GM12878 (cell line): ENCODE results near the gene HCFC1R1. TPM values are rescaled to one million over a fixed set of nuclear protein-coding genes. Genes with fewer than 3 reads are reported as not detected.

Experiments
- ATAC-seq: fragments of 200-7000 bp; cut with Tn5 transposase; 3 replicates; pipeline ENCODE4 v1.9.1; 2020; ENCODE audit warnings: mild to moderate bottlenecking, moderate library complexity
- BruUV-seq: library from RNA; stranded (reverse); fragments of 400-500 nt; replicated peaks from 2 replicates; lab custom pipeline; 2021; lab: Mats Ljungman, UMichigan
- CTCF ChIA-PET: fragments of 300-600 bp; sonication (Branson Sonifier 250); formaldehyde crosslinking; extraction: SDS; loops from one replicate; lab custom pipeline; 2021; ENCODE audit warnings: inconsistent platforms; lab: Yijun Ruan, JAX
- POLR2A ChIA-PET: fragments of 350-600 bp; formaldehyde crosslinking; extraction: SDS; loops from one replicate; lab custom pipeline; 2021; ENCODE audit warnings: inconsistent platforms; lab: Charles Lee
- RAD21 ChIA-PET: fragments of 300-600 bp; sonication (Branson Sonifier 250); formaldehyde crosslinking; loops from one replicate; lab custom pipeline; 2023; ENCODE audit warnings: antibody characterized with exemption; ENCODE audit not compliant: unreplicated experiment; lab: Charles Lee
- SMC1A ChIA-PET: fragments of 300-600 bp; sonication (Branson Sonifier 250); formaldehyde crosslinking; loops from one replicate; lab custom pipeline; 2023; ENCODE audit not compliant: unreplicated experiment, uncharacterized antibody; lab: Charles Lee
- DNase-seq: peaks from one replicate; pipeline ENCODE4 v3.0.0-alpha.2; 2011; ENCODE audit warnings: low read depth, low spot score
- FAIRE-seq: peaks from 3 replicates; lab custom pipeline; 2011; peaks lifted over from hg19 to GRCh38; lab: Jason Lieb, UNC
- H2AFZ ChIP-seq: 2 replicates; pipeline ENCODE4 v1.6.0; 2011; ENCODE audit warnings: low read depth, low read length, control low read depth; ENCODE audit not compliant: control insufficient read depth
- H3K27ac ChIP-seq: 2 replicates; pipeline ENCODE4 v1.5.1; 2011; ENCODE audit warnings: control low read depth; ENCODE audit not compliant: control insufficient read depth, insufficient read depth
- H3K27me3 ChIP-seq, 2 experiments: replicated peaks in 1 of 2; 2 replicates each; pipeline versions ENCODE4 v1.6.0 to v1.6.1; 2011; ENCODE audit warnings: low read length in 1 of 2; ENCODE audit not compliant: control insufficient read depth in 2 of 2, insufficient read depth in 2 of 2
- H3K36me3 ChIP-seq, 2 experiments: 2 replicates each; pipeline ENCODE4 v1.5.1; 2011; ENCODE audit warnings: low read length in 1 of 2; ENCODE audit not compliant: control insufficient read depth in 2 of 2, insufficient read depth in 2 of 2
- H3K4me1 ChIP-seq: 2 replicates; pipeline ENCODE4 v1.6.1; 2011; ENCODE audit warnings: mild to moderate bottlenecking, low read length, moderate library complexity, mixed read lengths; ENCODE audit not compliant: control insufficient read depth, insufficient read depth
- H3K4me2 ChIP-seq: 2 replicates; pipeline ENCODE4 v1.6.0; 2011; ENCODE audit warnings: control low read depth; ENCODE audit not compliant: control insufficient read depth, insufficient read depth
- H3K4me3 ChIP-seq: fragments of 200-600 bp; sonication (generic); 2 replicates; pipeline ENCODE4 v1.5.1; 2016
- H3K79me2 ChIP-seq: 2 replicates; pipeline ENCODE4 v1.6.0; 2011; ENCODE audit warnings: low read length; ENCODE audit not compliant: control insufficient read depth, insufficient read depth
- H3K9ac ChIP-seq: 2 replicates; pipeline ENCODE4 v1.8.0; 2011; ENCODE audit warnings: low read length, control low read depth, mixed read lengths; ENCODE audit not compliant: control insufficient read depth, insufficient read depth
- H3K9me3 ChIP-seq: replicated peaks from 3 replicates; pipeline ENCODE4 v1.5.1; 2011; ENCODE audit warnings: mild to moderate bottlenecking, low read length; ENCODE audit not compliant: control insufficient read depth, insufficient read depth
- H4K20me1 ChIP-seq: 2 replicates; pipeline ENCODE4 v1.6.0; 2011; ENCODE audit not compliant: control insufficient read depth, insufficient read depth
- JUNB ChIP-seq: IDR thresholded peaks from 2 replicates; pipeline ENCODE4 v1.6.1; 2016; ENCODE audit warnings: antibody characterized with exemption, mild to moderate bottlenecking
- POLR2A ChIP-seq: IDR thresholded peaks from 2 replicates; pipeline ENCODE4 v1.6.1; 2011; ENCODE audit warnings: low read depth, mild to moderate bottlenecking, low read length
- SUPT20H ChIP-seq: IDR thresholded peaks from 2 replicates; pipeline ENCODE4 v1.6.1; 2011; ENCODE audit warnings: low read depth, mild to moderate bottlenecking, low read length, moderate library complexity, borderline replicate concordance; ENCODE audit not compliant: control insufficient read depth
- WGBS: methylation state at CpG from one replicate; pipeline ENCODE4 v1.1.6; 2016; ENCODE audit warnings: low lambda C conversion rate; ENCODE audit not compliant: insufficient replicate concordance, insufficient coverage; ENCODE audit errors: missing lambda C conversion rate; 5-methylcytosine and 5-hydroxymethylcytosine counted together
- in situ Hi-C: fragments of 300-500 bp; cut with MboI; formaldehyde crosslinking; loops from 9 replicates; pipeline ENCODE4 v1.14.3; 2018; ENCODE audit warnings: mixed read lengths
- intact Hi-C: fragments of 100-400 bp; cut with micrococcal nuclease; formaldehyde crosslinking; loops from one replicate; pipeline ENCODE4 v1.14.2; 2022; ENCODE audit not compliant: unreplicated experiment
- polyA plus RNA-seq, 11 experiments: library from polyadenylated mRNA; depleted of rRNA in 4 of 11; unstranded in 6 of 11; stranded (reverse) in 5 of 11; fragments of >200 nt; fragmentation: Nextera tagmentation in 4 of 11; fragmentation: Illumina TruSeq in 1 of 11; extraction: Ambion mirVana in 4 of 11; extraction: Trizol in 1 of 11; gene quantifications; 1 replicate in 1 of 11; 2 replicates in 10 of 11; pipeline versions ENCODE4 v1.2.1 to v1.2.3, GENCODE V29; 2011 to 2016; ENCODE audit warnings: inconsistent platforms in 2 of 11, missing spikeins in 2 of 11, low read depth in 1 of 11
- total RNA-seq, 4 experiments: library from RNA; depleted of rRNA in 3 of 4; stranded (reverse); fragments of >200 nt in 3 of 4; fragmentation: Illumina TruSeq in 1 of 4; extraction: Trizol in 1 of 4; gene quantifications; 2 replicates each; pipeline versions ENCODE4 v1.2.1 to v1.2.3, GENCODE V29; 2013 to 2021
- TF ChIP-seq, protein P1 (sequence below): fragments of 450-650 bp; formaldehyde crosslinking; IDR thresholded peaks from 2 replicates; pipeline ENCODE4 v1.5.0; 2022; ENCODE audit warnings: mild to moderate bottlenecking, missing genetic modification characterization

Gene HCFC1R1
- total and polyA plus RNA-seq, 10 of the 15 experiments (the other 5 are each of a cell fraction or from before 2014, with no cell fraction given) = 2.8 to 42.5 (median 20.4) TPM

DNA sequence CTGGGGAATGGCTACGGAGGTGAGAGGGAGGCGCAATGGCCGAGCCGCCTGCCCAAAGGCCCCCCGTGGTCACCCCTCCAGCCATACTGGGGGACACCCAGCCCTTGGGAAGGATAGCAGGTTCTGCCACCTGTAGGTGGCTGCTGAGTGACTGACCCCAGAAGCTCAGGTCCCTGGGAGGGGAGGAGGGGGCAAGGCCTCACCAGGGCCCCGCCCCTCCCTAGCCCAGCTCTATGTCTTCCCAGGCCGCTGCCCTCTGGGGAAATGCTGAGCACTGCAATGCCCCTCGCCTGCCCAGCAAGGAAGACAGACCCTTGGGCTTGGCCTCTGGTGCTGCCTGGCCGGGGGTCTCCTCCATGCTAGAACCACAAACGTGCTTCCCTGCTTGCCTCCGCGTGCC is 22.4 kb downstream of the HCFC1R1 start:
- CTCF ChIA-PET = interaction anchor here (11.3 kb wide), 1 partner anchor 25 kb away, joined by 421 read pairs; the partner anchor contains the start of genes CLDN6, HCFC1R1, THOC6 and TNFRSF12A
- POLR2A ChIA-PET = interaction anchor here (0.6 kb wide), 1 partner anchor 94 kb away, joined by 3 read pairs; no protein-coding TSS in a partner anchor
- WGBS = 60% methylated on average over 12 of the region's 12 CpGs

More for the DNA sequence above, 22.4 kb downstream of the HCFC1R1 start:
- BruUV-seq = no TSS peak
- H3K79me2 ChIP-seq = no peaks in the 10 kb centered on the region
- ATAC-seq = no peak
- FAIRE-seq = no peak
- DNase-seq = no peak
- no peaks in the 10 kb centered on the region for H4K20me1 ChIP-seq
- H2AFZ ChIP-seq = no peak overlapping the region
- TF ChIP-seq SUPT20H = no peak
- no peak for TF ChIP-seq POLR2A
- TF ChIP-seq JUNB = no peak
- TF ChIP-seq, protein P1, sequence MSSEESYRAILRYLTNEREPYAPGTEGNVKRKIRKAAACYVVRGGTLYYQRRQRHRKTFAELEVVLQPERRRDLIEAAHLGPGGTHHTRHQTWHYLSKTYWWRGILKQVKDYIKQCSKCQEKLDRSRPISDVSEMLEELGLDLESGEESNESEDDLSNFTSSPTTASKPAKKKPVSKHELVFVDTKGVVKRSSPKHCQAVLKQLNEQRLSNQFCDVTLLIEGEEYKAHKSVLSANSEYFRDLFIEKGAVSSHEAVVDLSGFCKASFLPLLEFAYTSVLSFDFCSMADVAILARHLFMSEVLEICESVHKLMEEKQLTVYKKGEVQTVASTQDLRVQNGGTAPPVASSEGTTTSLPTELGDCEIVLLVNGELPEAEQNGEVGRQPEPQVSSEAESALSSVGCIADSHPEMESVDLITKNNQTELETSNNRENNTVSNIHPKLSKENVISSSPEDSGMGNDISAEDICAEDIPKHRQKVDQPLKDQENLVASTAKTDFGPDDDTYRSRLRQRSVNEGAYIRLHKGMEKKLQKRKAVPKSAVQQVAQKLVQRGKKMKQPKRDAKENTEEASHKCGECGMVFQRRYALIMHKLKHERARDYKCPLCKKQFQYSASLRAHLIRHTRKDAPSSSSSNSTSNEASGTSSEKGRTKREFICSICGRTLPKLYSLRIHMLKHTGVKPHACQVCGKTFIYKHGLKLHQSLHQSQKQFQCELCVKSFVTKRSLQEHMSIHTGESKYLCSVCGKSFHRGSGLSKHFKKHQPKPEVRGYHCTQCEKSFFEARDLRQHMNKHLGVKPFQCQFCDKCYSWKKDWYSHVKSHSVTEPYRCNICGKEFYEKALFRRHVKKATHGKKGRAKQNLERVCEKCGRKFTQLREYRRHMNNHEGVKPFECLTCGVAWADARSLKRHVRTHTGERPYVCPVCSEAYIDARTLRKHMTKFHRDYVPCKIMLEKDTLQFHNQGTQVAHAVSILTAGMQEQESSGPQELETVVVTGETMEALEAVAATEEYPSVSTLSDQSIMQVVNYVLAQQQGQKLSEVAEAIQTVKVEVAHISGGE = no peak
- in situ Hi-C loops (no loop called here), intact Hi-C loops (no loop called here)
- no peak overlapping the region for H3K9ac ChIP-seq
- no peaks in the 10 kb centered on the region for H3K9me3 ChIP-seq
- peaks cover 0 to 8% of the 10 kb centered on the region in 2 experiments; a peak in 3 of 4 replicates for H3K27me3 ChIP-seq
- ChIA-PET RAD21 (interaction anchor here (1.0 to 2.0 kb wide), 2 partner anchors 27 to 30 kb away, joined by 4 to 9 read pairs; no protein-coding TSS in a partner anchor), SMC1A (no interaction called here)
- H3K4me2 ChIP-seq = no peak overlapping the region
- no peak overlapping the region for H3K27ac ChIP-seq
- no peaks in the 10 kb centered on the region for H3K36me3 ChIP-seq
- no peaks in the 10 kb centered on the region for H3K4me1 ChIP-seq
- H3K4me3 ChIP-seq = no peak overlapping the region
